H1 (cell line): ENCODE results near the gene FAM181B. TPM values are rescaled to one million over a fixed set of nuclear protein-coding genes. Genes with fewer than 3 reads are reported as not detected.

ENCODE experiments used
- CHD7 ChIP-seq: fragments of 300-600 bp; sonication (generic); IDR thresholded peaks from 2 replicates; pipeline ENCODE4 v1.7.1; 2012; ENCODE audit warnings: low read length, moderate library complexity, mild to moderate bottlenecking, inconsistent platforms; ENCODE audit not compliant: insufficient replicate concordance
- HDAC6 ChIP-seq: IDR thresholded peaks from one replicate; pipeline ENCODE4 v1.7.1; 2012; ENCODE audit warnings: low read depth, mild to moderate bottlenecking, inconsistent platforms, low read length, moderate library complexity
- RAD21 ChIP-seq, 2 experiments: IDR thresholded peaks in 1 of 2; conservative IDR thresholded peaks in 1 of 2; 2 replicates each; pipeline ENCODE4 v1.6.1; 2011; ENCODE audit warnings: low read depth in 2 of 2, low read length in 2 of 2, improper control_type of control experiment in 1 of 2, inconsistent platforms in 1 of 2, mild to moderate bottlenecking in 1 of 2, moderate library complexity in 1 of 2
- SAP30 ChIP-seq: fragments of 300-600 bp; sonication (generic); IDR thresholded peaks from 2 replicates; pipeline ENCODE4 v1.7.1; 2012; ENCODE audit warnings: low read length, moderate library complexity, mild to moderate bottlenecking, inconsistent platforms; ENCODE audit not compliant: insufficient read depth, insufficient replicate concordance
- SRF ChIP-seq: IDR thresholded peaks from 2 replicates; pipeline ENCODE4 v1.6.1; 2011; ENCODE audit warnings: mild to moderate bottlenecking, low read depth, low read length, moderate library complexity
- TEAD4 ChIP-seq: IDR thresholded peaks from 2 replicates; pipeline ENCODE4 v1.6.1; 2012; ENCODE audit warnings: low read depth, low read length, inconsistent platforms, mixed read lengths
- polyA plus RNA-seq, 7 experiments: library from polyadenylated mRNA; depleted of rRNA in 3 of 7; stranded (reverse) in 5 of 7; unstranded in 2 of 7; fragments of >200 nt in 5 of 7; fragments of 200-250 nt in 2 of 7; gene quantifications; 1 replicate in 5 of 7; 2 replicates in 1 of 7; 4 replicates in 1 of 7; pipeline versions ENCODE4 v1.2.1 to v1.2.3, GENCODE V29; 2011 to 2013; ENCODE audit warnings: missing spikeins in 2 of 7, mixed read lengths in 2 of 7
- total RNA-seq: library from RNA; stranded (reverse); fragmentation: NEBNext Ultra II Directional; extraction: Animal tissue kit (Norgen Biotek cat#: 25700); gene quantifications from 2 replicates; pipeline ENCODE4 v1.2.1, GENCODE V29; 2021

The FAM181B gene
- total and polyA plus RNA-seq, 2 of the 8 experiments (the other 6 are each of a cell fraction or from before 2014, with no cell fraction given), result 0.21 to 0.37 TPM

GRCh38 chr11:82730286-82730685, 3.4 kb downstream of the FAM181B start (continued):
- TF ChIP-seq CHD7 (no peak), TEAD4 (no peak), SAP30 (no peak), RAD21 (IDR thresholded peaks at IDR 0.05 in 1 of 2, conservative IDR thresholded peaks at IDR 0.05 in 1 of 2; ENCODE audit: low read depth in 2 of 2, low read length in 2 of 2) (no peak), SRF (no peak), HDAC6 (no peak)
